ENCODE data around the gene BFSP1.

GRCh38 chr20:17522528-17522927 lies 8.7 kb downstream of the BFSP1 start:
- TF ChIP-seq, protein P1, sequence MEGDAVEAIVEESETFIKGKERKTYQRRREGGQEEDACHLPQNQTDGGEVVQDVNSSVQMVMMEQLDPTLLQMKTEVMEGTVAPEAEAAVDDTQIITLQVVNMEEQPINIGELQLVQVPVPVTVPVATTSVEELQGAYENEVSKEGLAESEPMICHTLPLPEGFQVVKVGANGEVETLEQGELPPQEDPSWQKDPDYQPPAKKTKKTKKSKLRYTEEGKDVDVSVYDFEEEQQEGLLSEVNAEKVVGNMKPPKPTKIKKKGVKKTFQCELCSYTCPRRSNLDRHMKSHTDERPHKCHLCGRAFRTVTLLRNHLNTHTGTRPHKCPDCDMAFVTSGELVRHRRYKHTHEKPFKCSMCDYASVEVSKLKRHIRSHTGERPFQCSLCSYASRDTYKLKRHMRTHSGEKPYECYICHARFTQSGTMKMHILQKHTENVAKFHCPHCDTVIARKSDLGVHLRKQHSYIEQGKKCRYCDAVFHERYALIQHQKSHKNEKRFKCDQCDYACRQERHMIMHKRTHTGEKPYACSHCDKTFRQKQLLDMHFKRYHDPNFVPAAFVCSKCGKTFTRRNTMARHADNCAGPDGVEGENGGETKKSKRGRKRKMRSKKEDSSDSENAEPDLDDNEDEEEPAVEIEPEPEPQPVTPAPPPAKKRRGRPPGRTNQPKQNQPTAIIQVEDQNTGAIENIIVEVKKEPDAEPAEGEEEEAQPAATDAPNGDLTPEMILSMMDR (conservative IDR thresholded peaks at IDR 0.05; ENCODE audit: low read depth in 2 of 2), result no peak
- TF ChIP-seq EZH2 (IDR thresholded peaks at IDR 0.05; ENCODE audit: low read depth, unreplicated experiment) (no peak), REST (IDR thresholded peaks at IDR 0.05; ENCODE audit: unreplicated experiment) (no peak), POLR2AphosphoS5 (IDR thresholded peaks at IDR 0.05; ENCODE audit: low read depth) (no peak), JUNB (IDR thresholded peaks at IDR 0.05; ENCODE audit: unreplicated experiment) (no peak), ZNF114 (CRISPR knock-in tag; IDR thresholded peaks at IDR 0.05) (no peak), CREB1 (CRISPR knock-in tag; IDR thresholded peaks at IDR 0.05; ENCODE audit: low read depth) (no peak)
